DMS 273 (cell line): ENCODE measurements around the gene GPR25.

ENCODE experiments used
- DNase-seq: peaks from one replicate; lab custom pipeline; 2025; ENCODE audit not compliant: unreplicated experiment; lab: John Stamatoyannopoulos, UW

The GPR25 gene

GRCh38 chr1:200894712-200895442 lies 22.1 kb downstream of the GPR25 start, which contains the start of gene INAVA:
INAVA (plus strand) TSS chr1:200894900; CDS start chr1:200898401, 3,501 bp downstream.
- DNase-seq = peak; percentile 17

GRCh38 chr1:200895443-200895789 lies 22.6 kb downstream of the GPR25 start:
- no peak for DNase-seq

DNA sequence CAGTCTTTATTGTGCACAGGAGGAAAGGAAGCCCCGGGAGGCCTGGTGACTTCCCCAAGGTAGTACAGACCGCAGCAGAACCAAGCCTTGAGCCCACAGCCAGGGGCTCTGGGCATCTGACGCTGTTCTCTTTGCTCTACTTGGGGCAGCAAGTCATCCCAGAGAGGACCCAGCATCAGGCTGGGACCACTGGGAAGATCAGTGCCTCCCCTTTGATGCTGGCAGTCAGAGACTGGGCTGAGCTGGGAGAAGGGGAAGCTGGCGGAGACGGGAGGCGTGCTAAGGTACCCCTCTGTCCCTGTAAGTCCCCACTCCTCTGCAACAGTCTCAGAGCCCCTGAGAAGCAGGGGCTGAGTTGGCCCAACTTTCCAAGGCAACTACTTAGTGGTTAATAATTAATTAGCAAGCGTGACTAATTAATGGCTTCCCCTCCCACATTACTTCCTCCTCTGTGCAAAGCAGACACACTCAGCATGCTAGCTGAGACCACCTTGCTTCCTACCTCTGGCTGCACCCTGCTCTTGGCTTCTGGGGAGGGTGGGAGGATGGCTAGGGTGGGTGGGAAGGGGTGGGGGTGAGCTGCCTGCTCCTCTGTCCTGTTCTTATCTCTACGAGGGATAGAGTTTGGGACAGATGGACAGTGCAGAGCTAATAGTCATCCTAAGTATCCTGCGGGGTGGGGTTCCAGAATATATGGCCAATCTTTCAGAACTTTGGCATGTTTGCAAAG lies 23.2 kb downstream of the GPR25 start:
- DNase-seq = no peak

GRCh38 chr1:200896531-200897196 lies 23.9 kb downstream of the GPR25 start:
- no peak for DNase-seq

GRCh38 chr1:200897259-200897658 lies 24.5 kb downstream of the GPR25 start:
- DNase-seq = no peak

DNA sequence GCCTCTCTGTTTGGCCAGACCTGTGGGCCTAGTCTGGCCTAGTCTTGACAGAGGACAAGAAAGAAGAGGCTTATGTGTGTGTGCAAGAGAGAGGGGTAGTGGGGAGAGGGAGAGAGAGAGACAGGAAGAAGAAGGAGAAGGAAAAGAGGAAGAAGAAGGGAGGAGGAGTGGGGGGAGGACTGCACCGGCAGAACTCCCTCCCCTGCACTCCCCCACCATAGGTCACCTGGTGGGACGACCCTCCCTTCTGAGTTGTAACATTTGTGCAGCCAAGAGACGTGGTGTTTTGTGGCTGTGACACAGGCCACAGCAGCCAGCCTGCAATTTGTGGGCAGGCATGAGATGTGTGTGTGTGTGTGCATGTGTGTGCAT lies 26.2 kb downstream of the GPR25 start:
- no peak for DNase-seq

DNA sequence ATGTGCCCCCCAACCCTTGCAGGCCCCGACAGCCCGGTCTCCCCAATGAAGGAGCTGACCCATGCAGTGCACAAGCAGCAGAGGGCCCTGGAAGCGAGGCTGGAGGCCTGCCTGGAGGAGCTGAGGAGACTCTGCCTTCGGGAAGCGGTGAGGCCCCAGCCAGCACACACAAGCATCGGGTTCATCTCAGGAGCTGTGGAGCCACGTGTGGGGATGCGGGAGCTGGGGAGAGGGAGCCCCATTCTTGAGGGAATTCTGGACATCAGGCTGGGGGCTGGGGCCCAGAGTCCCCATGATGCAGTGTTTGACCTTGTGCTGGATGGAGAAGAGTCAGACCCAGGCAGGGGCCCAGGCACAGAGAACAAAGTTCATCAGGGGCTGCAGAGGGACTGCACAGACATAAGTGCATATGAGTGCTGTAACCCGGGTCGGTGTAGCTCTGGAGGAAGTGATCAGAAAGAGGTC lies 26.7 kb downstream of the GPR25 start:
- DNase-seq = no peak

DNA sequence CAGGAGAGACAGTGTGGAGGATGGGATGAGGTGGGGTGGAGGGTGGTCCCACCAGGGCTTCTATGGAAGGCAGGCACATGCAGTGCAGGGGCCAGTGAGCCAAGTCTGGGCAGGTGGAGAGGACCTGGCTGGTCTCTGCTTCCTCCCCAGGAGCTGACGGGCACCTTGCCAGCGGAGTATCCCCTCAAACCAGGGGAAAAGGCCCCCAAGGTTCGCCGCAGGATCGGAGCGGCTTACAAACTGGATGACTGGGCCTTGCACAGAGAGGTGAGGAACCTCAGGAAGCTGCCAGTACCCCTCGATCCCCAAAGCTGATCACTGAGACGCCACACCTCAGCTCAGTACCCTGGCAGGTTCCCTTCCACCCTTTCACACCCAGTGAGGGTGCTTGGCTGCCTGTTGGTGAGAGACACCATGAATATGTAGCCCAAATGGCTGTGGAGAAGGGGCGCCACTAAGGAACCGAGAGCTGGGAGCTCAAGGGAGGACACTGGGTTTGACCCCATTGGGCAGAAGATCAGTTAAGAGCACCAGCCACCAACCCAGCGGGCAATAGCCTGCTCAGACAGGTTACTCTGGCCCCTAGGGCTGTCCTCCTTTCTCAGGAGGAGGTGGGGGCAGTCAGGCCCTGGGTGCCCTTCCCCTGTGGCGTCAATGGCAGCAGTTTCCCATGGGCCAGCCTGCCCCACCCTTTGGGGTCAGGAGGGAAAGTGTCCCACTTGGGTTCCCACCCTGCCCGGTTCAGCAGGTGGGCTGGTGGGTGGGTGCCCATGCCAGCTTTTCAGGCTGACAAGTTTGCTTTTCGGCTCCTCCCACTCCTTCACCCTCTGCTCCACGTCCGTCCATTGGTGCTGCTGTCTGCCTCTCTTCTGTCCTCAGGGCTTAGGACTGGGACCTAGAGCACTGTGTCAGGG lies 27.4 kb downstream of the GPR25 start:
- no peak for DNase-seq

- DNase-seq = no peak
Measured at GRCh38 chr1:200900877-200901276, 28.1 kb downstream of the GPR25 start.

DNA sequence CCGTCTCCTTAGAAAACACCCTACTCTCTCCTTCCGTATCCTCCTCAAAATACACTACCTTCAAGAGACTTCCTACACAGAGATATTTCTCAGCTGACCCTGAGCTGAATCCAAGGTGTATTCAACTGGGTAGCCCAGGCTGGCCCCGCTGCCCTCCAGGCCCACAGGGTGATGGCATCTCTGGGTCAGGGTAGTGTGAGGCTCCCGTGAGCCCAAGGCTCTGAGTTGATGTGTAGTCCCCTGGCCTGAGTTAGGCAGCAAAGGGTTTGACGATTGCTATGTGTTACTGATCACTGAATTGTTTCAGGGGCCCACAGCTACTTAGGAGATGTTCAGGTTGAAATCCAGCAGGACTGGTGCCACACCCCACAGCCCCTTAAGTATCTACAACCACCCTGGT lies 28.6 kb downstream of the GPR25 start:
- no peak for DNase-seq

- DNase-seq = peak; percentile 15
Measured at GRCh38 chr1:200901796-200902444, 29.1 kb downstream of the GPR25 start.

DNA sequence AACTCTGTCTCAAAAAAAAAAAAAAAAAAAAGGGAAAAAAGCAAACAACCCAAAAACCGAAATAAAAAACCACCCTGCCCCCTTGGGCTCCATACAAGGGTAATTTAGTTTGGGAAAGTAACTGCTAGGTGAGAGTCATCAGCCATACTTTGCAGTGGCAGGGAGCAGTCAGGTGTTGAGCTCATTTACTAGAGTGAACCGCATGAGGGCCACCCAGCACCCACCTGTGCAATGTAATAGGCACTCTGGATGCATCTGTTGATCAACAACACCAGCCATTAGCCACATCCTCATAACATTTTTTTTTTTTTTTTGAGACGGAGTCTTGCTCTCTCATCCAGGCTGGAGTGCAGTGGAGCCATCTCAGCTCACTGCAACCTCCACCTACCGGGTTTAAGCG lies 31.0 kb downstream of the GPR25 start:
- no peak for DNase-seq

- DNase-seq = no peak
Measured at GRCh38 chr1:200904772-200905171, 32.0 kb downstream of the GPR25 start.

- no peak for DNase-seq
Measured at GRCh38 chr1:200905411-200906052, 32.8 kb downstream of the GPR25 start.

DNA sequence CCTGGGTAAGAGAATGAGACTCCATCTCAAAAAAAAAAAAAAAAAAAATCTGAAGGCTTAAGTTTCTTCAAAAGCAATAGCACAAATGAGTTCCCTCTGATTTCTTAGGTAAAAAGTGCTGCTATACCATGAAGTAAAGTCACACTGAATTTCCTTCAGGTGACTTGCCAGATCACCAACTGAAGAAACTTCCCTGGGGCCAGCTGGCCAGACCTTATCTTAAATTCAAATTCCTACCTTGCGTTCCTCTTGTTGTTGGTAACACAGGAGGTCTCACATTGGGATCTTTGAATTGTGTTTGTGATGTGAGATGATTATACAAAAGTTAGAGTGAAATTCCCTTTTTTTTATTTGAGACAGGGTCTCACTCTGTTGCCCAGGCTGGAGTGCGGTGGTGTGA lies 33.7 kb downstream of the GPR25 start:
- DNase-seq = no peak

GRCh38 chr1:200907611-200908097 lies 34.9 kb downstream of the GPR25 start:
- DNase-seq = no peak

GRCh38 chr1:200908191-200908868 lies 35.5 kb downstream of the GPR25 start:
- no peak for DNase-seq

DNA sequence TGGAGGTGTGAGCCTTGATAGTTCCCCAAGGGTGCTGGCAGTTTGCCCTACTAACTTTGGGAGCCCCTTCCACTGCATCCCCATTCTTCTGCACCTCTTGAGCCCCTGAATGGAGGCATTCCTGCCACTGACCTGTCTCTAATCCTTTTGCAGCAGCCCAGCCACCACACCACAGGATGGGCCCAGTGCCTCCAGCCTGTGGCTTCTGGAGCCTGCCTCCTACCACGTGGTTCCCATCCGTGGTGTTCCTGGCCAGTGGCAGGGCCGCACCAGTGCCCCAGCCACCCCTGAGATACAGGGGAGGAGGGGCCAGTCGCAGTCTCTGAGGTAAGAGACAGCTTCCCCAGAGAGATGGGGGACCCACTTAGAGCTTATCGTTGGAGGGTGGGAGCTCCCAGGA lies 36.3 kb downstream of the GPR25 start:
- no peak for DNase-seq

GRCh38 chr1:200909757-200910239 lies 37.0 kb downstream of the GPR25 start:
- no peak for DNase-seq
